Measurements from ENCODE around the gene KPNA2. TPM values are rescaled to one million over a fixed set of nuclear protein-coding genes. Genes with fewer than 3 reads are reported as not detected.

KPNA2 gene
- total and polyA plus RNA-seq, 2 of the 8 experiments (the other 6 are each of a cell fraction or from before 2014, with no cell fraction given): 413 to 612 TPM

- Histone ChIP-seq H3K4ac (replicated peaks; ENCODE audit: insufficient read length, low read depth, low read length) (no peak overlapping the region), H2BK5ac (ENCODE audit: low read depth, low read length) (no peak overlapping the region), H4K5ac (ENCODE audit: insufficient read length, low read depth, low read length) (no peak overlapping the region), H3K18ac (ENCODE audit: extremely low read depth, low read length) (no peak overlapping the region), H3K9me3 (ENCODE audit: insufficient read depth in 2 of 2, low read depth in 1 of 2, low read length in 1 of 2) (no peaks in the 10 kb centered on the region), H3K14ac (ENCODE audit: insufficient read length) (no peak overlapping the region), H3K27ac (ENCODE audit: low read depth, low read length) (no peak overlapping the region), H3K56ac (replicated peaks; ENCODE audit: insufficient read length, low read depth, low read length) (no peak overlapping the region), H4K8ac (ENCODE audit: extremely low read depth, insufficient read depth, low read length) (no peak overlapping the region), H4K91ac (replicated peaks; ENCODE audit: insufficient read length, low read length) (no peak overlapping the region), H2BK20ac (ENCODE audit: low read length) (no peak overlapping the region), H3K23ac (ENCODE audit: insufficient read length) (no peak overlapping the region), H2AFZ (ENCODE audit: low read length) (no peak overlapping the region), H3K4me2 (ENCODE audit: insufficient read depth in 1 of 2, low read depth in 2 of 2, low read length in 2 of 2) (no peak overlapping the region), H2BK12ac (ENCODE audit: low read depth, low read length) (no peak overlapping the region), H3K23me2 (ENCODE audit: low read depth, low read length) (no peaks in the 10 kb centered on the region), H3K36me3 (ENCODE audit: control insufficient read depth in 2 of 4, insufficient read depth in 4 of 4, low read length in 3 of 4) (no peaks in the 10 kb centered on the region), H2AK5ac (ENCODE audit: low read depth, low read length) (no peak overlapping the region), H3K79me1 (ENCODE audit: low read depth, low read length) (no peaks in the 10 kb centered on the region), H2BK120ac (replicated peaks; ENCODE audit: low read depth, low read length) (no peak overlapping the region), H2BK15ac (ENCODE audit: low read length) (no peak overlapping the region), H3K79me2 (ENCODE audit: control insufficient read depth in 1 of 2, insufficient read depth in 2 of 2, low read length in 2 of 2) (no peaks in the 10 kb centered on the region), H4K20me1 (replicated peaks in 1 of 2; ENCODE audit: control insufficient read depth in 1 of 2, insufficient read depth in 2 of 2, low read length in 2 of 2) (no peaks in the 10 kb centered on the region), H3K27me3 (replicated peaks in 1 of 4; ENCODE audit: control insufficient read depth in 3 of 4, extremely low read depth in 1 of 4, insufficient read depth in 3 of 4, low read length in 3 of 4) (no peaks in the 10 kb centered on the region), H3K9ac (replicated peaks in 1 of 4; ENCODE audit: extremely low read depth in 1 of 4, low read depth in 3 of 4, low read length in 3 of 4) (no peak overlapping the region), H3K4me1 (replicated peaks in 1 of 4; ENCODE audit: control insufficient read depth in 3 of 4, insufficient read depth in 4 of 4, low read length in 3 of 4) (no peaks in the 10 kb centered on the region), H3K4me3 (ENCODE audit: extremely low read depth in 1 of 4, insufficient read depth in 2 of 4, low read depth in 3 of 4, low read length in 4 of 4) (no peak overlapping the region)
- POLR2A ChIA-PET (ENCODE audit: partially characterized antibody): interaction anchor here (1.3 kb wide), 1 partner anchor 19 kb away, joined by 5 read pairs; no protein-coding TSS in a partner anchor
- DNase-seq (ENCODE audit: low read depth in 1 of 2, low spot score in 2 of 2): no peak
- whole genome bisulfite sequencing, 2 experiments (ENCODE audit: extremely low coverage in 1 of 2, insufficient coverage in 1 of 2, insufficient read length in 1 of 2, insufficient replicate concordance in 2 of 2, low coverage in 1 of 2, low lambda C conversion rate in 2 of 2, missing lambda C conversion rate in 1 of 2): 98% methylated on average over 2 of the region's 2 CpGs; no CpG with 5 or more reads in 1 of the 2 experiments
- CTCF ChIA-PET (ENCODE audit: partially characterized antibody): interaction anchor here (1.0 to 1.2 kb wide), 3 partner anchors 113 to 339 kb away, joined by 3 to 6 read pairs (median 3); no protein-coding TSS in a partner anchor
- FAIRE-seq: no peak
- TF ChIP-seq ATF2 (IDR thresholded peaks at IDR 0.05; ENCODE audit: low read length) (no peak), JUND (IDR thresholded peaks at IDR 0.05; ENCODE audit: low read length) (no peak), ATF3 (IDR thresholded peaks at IDR 0.05; ENCODE audit: insufficient read depth, low read depth, low read length) (no peak), SP1 (IDR thresholded peaks at IDR 0.05; ENCODE audit: low read depth, low read length) (no peak)
Measured at GRCh38 chr17:68060336-68060735, 24.8 kb downstream of the KPNA2 start.

All from H1 (cell line).